Suppressor macrophage treated with lipopolysaccharide for 4 hours (primary cell): ENCODE results near the gene GDI2.
"Not testable (repeated sequence)": the region's sequence is repeated elsewhere in the genome, so short reads cannot be mapped to it uniquely, and the experiment has no call there.

Experiments
- DNase-seq: peaks from one replicate; pipeline ENCODE4 v3.0.0-alpha.2; 2020

Gene GDI2

GRCh38 chr10:5827841-5828240, 14.6 kb upstream of the GDI2 start:
- DNase-seq: no peak

- DNase-seq: not testable (repeated sequence)
Measured at GRCh38 chr10:5826511-5826910, 13.3 kb upstream of the GDI2 start.

GRCh38 chr10:5818894-5819293, 5.7 kb upstream of the GDI2 start:
- DNase-seq: peak; percentile 51

- DNase-seq: no peak
Measured at GRCh38 chr10:5818048-5818331, 4.8 kb upstream of the GDI2 start.

GRCh38 chr10:5817322-5818047, 4.3 kb upstream of the GDI2 start:
- peak; percentile 29 for DNase-seq

GRCh38 chr10:5816170-5816569, 2.9 kb upstream of the GDI2 start:
- no peak for DNase-seq

- DNase-seq: peak; percentile 43
Measured at GRCh38 chr10:5814110-5815107, 1.2 kb upstream of the GDI2 start.

- no peak for DNase-seq
Measured at GRCh38 chr10:5813091-5813340, 218 bp downstream of the GDI2 start.

GRCh38 chr10:5812283-5813090, 747 bp downstream of the GDI2 start:
- DNase-seq: peak; percentile 64

- DNase-seq: no peak
Measured at GRCh38 chr10:5811387-5811821, 1.8 kb downstream of the GDI2 start.

GRCh38 chr10:5810225-5810624, 3.0 kb downstream of the GDI2 start:
- no peak for DNase-seq

- DNase-seq: no peak
Measured at GRCh38 chr10:5809527-5810154, 3.6 kb downstream of the GDI2 start.

- not testable (repeated sequence) for DNase-seq
Measured at GRCh38 chr10:5808783-5809392, 4.3 kb downstream of the GDI2 start.

GRCh38 chr10:5806745-5807144, 6.5 kb downstream of the GDI2 start:
- no peak for DNase-seq

GRCh38 chr10:5805711-5806110, 7.5 kb downstream of the GDI2 start:
- peak; percentile 29 for DNase-seq

GRCh38 chr10:5805260-5805659, 8.0 kb downstream of the GDI2 start:
- DNase-seq: no peak

- DNase-seq: no peak
Measured at GRCh38 chr10:5804386-5804785, 8.8 kb downstream of the GDI2 start.

GRCh38 chr10:5800782-5801181, 12.5 kb downstream of the GDI2 start:
- no peak for DNase-seq

GRCh38 chr10:5794236-5794635, 19.0 kb downstream of the GDI2 start:
- DNase-seq: no peak

- DNase-seq: no peak
Measured at GRCh38 chr10:5789626-5790025, 23.6 kb downstream of the GDI2 start.

- no peak for DNase-seq
Measured at GRCh38 chr10:5788969-5789368, 24.3 kb downstream of the GDI2 start.

- no peak for DNase-seq
Measured at GRCh38 chr10:5783300-5783699, 29.9 kb downstream of the GDI2 start.

- DNase-seq: peak; percentile 23
Measured at GRCh38 chr10:5782174-5782573, 31.1 kb downstream of the GDI2 start.
